ENCODE measurements around the gene ERAL1. TPM values are rescaled to one million over a fixed set of nuclear protein-coding genes. Genes with fewer than 3 reads are reported as not detected.

Gene ERAL1
- total and polyA plus RNA-seq, 10 donors = 28.4 to 51.9 (median 38.7) TPM

GRCh38 chr17:28878158-28878910, 23.5 kb downstream of the ERAL1 start:
- H3K27ac ChIP-seq = no peak overlapping the region
- H3K4me3 ChIP-seq = no peak overlapping the region
- no peak for DNase-seq
- intact Hi-C loops (cut with DNase I; ENCODE audit: low total_unique reads) = no loop called here
- H3K9me3 ChIP-seq = no peaks in the 10 kb centered on the region
- no peaks in the 10 kb centered on the region for H3K4me1 ChIP-seq
- H3K27me3 ChIP-seq (replicated peaks in 1 of 7) = no peaks in the 10 kb centered on the region
- TF ChIP-seq POLR2AphosphoS5 (IDR thresholded peaks at IDR 0.05) (no peak), POLR2A (IDR thresholded peaks at IDR 0.05) (no peak), CTCF (IDR thresholded peaks at IDR 0.05 in 8 of 11, conservative IDR thresholded peaks at IDR 0.05 in 3 of 11) (no peak)
- 88 to 98% (median 95%) methylated on average over 2 of the region's 2 CpGs for WGBS, 5 donors
- H3K36me3 ChIP-seq = peaks cover 12 to 60% (median 54%) of the 10 kb centered on the region in 6 donors

GRCh38 chr17:28878981-28879380, 24.2 kb downstream of the ERAL1 start:
- Histone ChIP-seq H3K36me3 (peaks cover 12 to 67% (median 61%) of the 10 kb centered on the region in 6 donors), H3K9me3 (no peaks in the 10 kb centered on the region), H3K4me3 (no peak overlapping the region), H3K27ac (no peak overlapping the region), H3K27me3 (replicated peaks in 1 of 7) (no peaks in the 10 kb centered on the region), H3K4me1 (no peaks in the 10 kb centered on the region)
- DNase-seq = no peak
- no peak for TF ChIP-seq POLR2A (IDR thresholded peaks at IDR 0.05)
- no peak for TF ChIP-seq CTCF (IDR thresholded peaks at IDR 0.05 in 8 of 11, conservative IDR thresholded peaks at IDR 0.05 in 3 of 11)
- TF ChIP-seq POLR2AphosphoS5 (IDR thresholded peaks at IDR 0.05) = peak in 1 of 3 donors; percentile 18
- 77 to 97% (median 89%) methylated on average over 4 of the region's 4 CpGs for WGBS, 5 donors
- intact Hi-C loops (cut with DNase I; ENCODE audit: low total_unique reads) = no loop called here

GRCh38 chr17:28879886-28880571, 25.2 kb downstream of the ERAL1 start:
- intact Hi-C loops (cut with DNase I; ENCODE audit: low total_unique reads) = no loop called here
- peak overlapping the region in 1 of 8 donors; percentile 17 for H3K27ac ChIP-seq
- no peaks in the 10 kb centered on the region for H3K27me3 ChIP-seq (replicated peaks in 1 of 7)
- WGBS, 5 donors = 76 to 83% (median 82%) methylated on average over 9 of the region's 9 CpGs
- H3K36me3 ChIP-seq = peaks cover 12 to 77% (median 70%) of the 10 kb centered on the region in 6 donors
- peak in 1 of 3 donors; percentile 26 for TF ChIP-seq POLR2AphosphoS5 (IDR thresholded peaks at IDR 0.05)
- TF ChIP-seq POLR2A (IDR thresholded peaks at IDR 0.05) = no peak
- no peak overlapping the region for H3K4me3 ChIP-seq
- no peak for DNase-seq
- peaks cover 0 to 8% (median 0%) of the 10 kb centered on the region in 6 donors for H3K4me1 ChIP-seq
- no peaks in the 10 kb centered on the region for H3K9me3 ChIP-seq

- Histone ChIP-seq H3K36me3 (peaks cover 12 to 82% (median 76%) of the 10 kb centered on the region in 6 donors), H3K9me3 (no peaks in the 10 kb centered on the region), H3K4me1 (peaks cover 0 to 13% (median 0%) of the 10 kb centered on the region in 6 donors), H3K27ac (peak overlapping the region in 1 of 8 donors; percentile 14), H3K27me3 (replicated peaks in 1 of 7) (no peaks in the 10 kb centered on the region), H3K4me3 (no peak overlapping the region)
- intact Hi-C loops (cut with DNase I; ENCODE audit: low total_unique reads) = no loop called here
- no peak for DNase-seq
- WGBS, 5 donors = 81 to 98% (median 92%) methylated on average over 10 of the region's 10 CpGs
- no peak for TF ChIP-seq CTCF (IDR thresholded peaks at IDR 0.05 in 8 of 11, conservative IDR thresholded peaks at IDR 0.05 in 3 of 11)
- peak in 1 of 3 donors; percentile 33 for TF ChIP-seq POLR2AphosphoS5 (IDR thresholded peaks at IDR 0.05)
- no peak for TF ChIP-seq POLR2A (IDR thresholded peaks at IDR 0.05)
Measured at GRCh38 chr17:28880572-28880945, 25.7 kb downstream of the ERAL1 start.
